A673 (cell line): ENCODE results near the gene CTNNA1. TPM values are rescaled to one million over a fixed set of nuclear protein-coding genes. Genes with fewer than 3 reads are reported as not detected.

Source experiments
- BruUV-seq: library from RNA; stranded (reverse); fragments of 400-500 nt; replicated peaks from 2 replicates; lab custom pipeline; 2021; lab: Mats Ljungman, UMichigan
- CTCF ChIA-PET: fragments of 300-600 bp; sonication (Branson Sonifier 250); formaldehyde crosslinking; loops from one replicate; lab custom pipeline; 2022; ENCODE audit warnings: antibody characterized with exemption; lab: Charles Lee
- POLR2A ChIA-PET: fragments of 300-600 bp; sonication (Branson Sonifier 250); formaldehyde crosslinking; loops from one replicate; lab custom pipeline; 2022; ENCODE audit warnings: antibody characterized with exemption; ENCODE audit not compliant: low non-redundant PET; lab: Charles Lee
- DNase-seq: peaks from one replicate; pipeline ENCODE4 v3.0.0-alpha.2; 2015; ENCODE audit warnings: low spot score
- H3K27ac ChIP-seq: fragments of 200-600 bp; sonication (generic); 2 replicates; pipeline ENCODE4 v1.5.1; 2016; ENCODE audit warnings: mixed run types, low read depth, mild to moderate bottlenecking, mixed read lengths, antibody characterized with exemption, low read length; ENCODE audit not compliant: poor library complexity, severe bottlenecking
- H3K27me3 ChIP-seq: fragments of 200-600 bp; sonication (generic); replicated peaks from 2 replicates; pipeline ENCODE4 v1.6.1; 2017; ENCODE audit warnings: mixed run types, low read depth, mild to moderate bottlenecking, mixed read lengths, antibody characterized with exemption, low read length; ENCODE audit not compliant: insufficient read depth, poor library complexity
- H3K36me3 ChIP-seq: fragments of 200-600 bp; sonication (generic); 2 replicates; pipeline ENCODE4 v1.6.1; 2016; ENCODE audit warnings: mixed run types, mild to moderate bottlenecking, mixed read lengths, antibody characterized with exemption, low read length; ENCODE audit not compliant: insufficient read depth, poor library complexity, severe bottlenecking
- H3K4me1 ChIP-seq: fragments of 200-600 bp; sonication (generic); 2 replicates; pipeline ENCODE4 v1.6.1; 2017; ENCODE audit warnings: mixed run types, mild to moderate bottlenecking, mixed read lengths, antibody characterized with exemption, low read length; ENCODE audit not compliant: insufficient read depth, poor library complexity, severe bottlenecking
- H3K4me3 ChIP-seq: fragments of 200-600 bp; sonication (generic); 2 replicates; pipeline ENCODE4 v1.5.1; 2016; ENCODE audit warnings: low read depth, mixed run types, mild to moderate bottlenecking, mixed read lengths, low read length; ENCODE audit not compliant: poor library complexity, severe bottlenecking
- H3K9me3 ChIP-seq: fragments of 200-600 bp; sonication (generic); 2 replicates; pipeline ENCODE4 v1.6.1; 2016; ENCODE audit warnings: mixed run types, low read depth, mild to moderate bottlenecking, mixed read lengths, antibody characterized with exemption, low read length; ENCODE audit not compliant: poor library complexity, severe bottlenecking
- CTCF ChIP-seq: fragments of 300-800, 200-600 bp; sonication (generic); conservative IDR thresholded peaks from 2 replicates; pipeline ENCODE4 v1.5.1; 2017; ENCODE audit warnings: low read depth, mild to moderate bottlenecking, antibody characterized with exemption, low read length, moderate library complexity, mixed read lengths
- EZH2 ChIP-seq: fragments of 200-600 bp; sonication (generic); IDR thresholded peaks from 2 replicates; pipeline ENCODE4 v1.6.1; 2017; ENCODE audit warnings: borderline replicate concordance, low read depth, mild to moderate bottlenecking, mixed read lengths, antibody characterized with exemption, low read length; ENCODE audit not compliant: poor library complexity, severe bottlenecking
- intact Hi-C: fragments of 100-400 bp; cut with micrococcal nuclease; formaldehyde crosslinking; loops from one replicate; pipeline ENCODE4 v1.10.0; 2022; ENCODE audit not compliant: unreplicated experiment
- total RNA-seq: library from RNA; stranded (reverse); gene quantifications from 2 replicates; pipeline ENCODE4 v1.2.3, GENCODE V29; 2021

CTNNA1 gene
- total RNA-seq, 1 experiment from 2014 or later, result 249 TPM

GRCh38 chr5:138955671-138956295, 202.6 kb downstream of the CTNNA1 start:
- H3K4me3 ChIP-seq, result no peak overlapping the region
- POLR2A ChIA-PET, result no interaction called here
- no peaks in the 10 kb centered on the region for H3K9me3 ChIP-seq
- TF ChIP-seq EZH2, result no peak
- no peak for TF ChIP-seq CTCF
- no TSS peak for BruUV-seq
- intact Hi-C loops, result no loop called here
- peaks cover 26% of the 10 kb centered on the region for H3K4me1 ChIP-seq
- CTCF ChIA-PET, result no interaction called here
- no peak overlapping the region for H3K27ac ChIP-seq
- no peak for DNase-seq
- H3K27me3 ChIP-seq, result no peaks in the 10 kb centered on the region
- no peaks in the 10 kb centered on the region for H3K36me3 ChIP-seq

GRCh38 chr5:138956801-138957200, 203.6 kb downstream of the CTNNA1 start:
- Histone ChIP-seq H3K4me1 (peaks cover 27% of the 10 kb centered on the region), H3K27ac (no peak overlapping the region), H3K36me3 (no peaks in the 10 kb centered on the region), H3K4me3 (no peak overlapping the region), H3K9me3 (no peaks in the 10 kb centered on the region), H3K27me3 (no peaks in the 10 kb centered on the region)
- ChIA-PET CTCF (no interaction called here), POLR2A (no interaction called here)
- intact Hi-C loops, result no loop called here
- no peak for TF ChIP-seq EZH2
- TF ChIP-seq CTCF, result no peak
- no TSS peak for BruUV-seq
- DNase-seq, result no peak

GRCh38 chr5:138960145-138960692, 207.0 kb downstream of the CTNNA1 start:
- Histone ChIP-seq H3K4me1 (peaks cover 35% of the 10 kb centered on the region), H3K27me3 (no peaks in the 10 kb centered on the region), H3K27ac (no peak overlapping the region), H3K9me3 (no peaks in the 10 kb centered on the region), H3K36me3 (no peaks in the 10 kb centered on the region), H3K4me3 (no peak overlapping the region)
- POLR2A ChIA-PET, result no interaction called here
- TF ChIP-seq CTCF, result no peak
- no peak for TF ChIP-seq EZH2
- CTCF ChIA-PET, result no interaction called here
- intact Hi-C loops, result no loop called here
- no TSS peak for BruUV-seq
- DNase-seq, result no peak
